ENCODE results near the gene EGFLAM.
"Not testable (repeated sequence)": the region's sequence is repeated elsewhere in the genome, so short reads cannot be mapped to it uniquely, and the experiment has no call there.

Gene EGFLAM

GRCh38 chr5:38379350-38379937 is 121.1 kb downstream of the EGFLAM start:
- DNase-seq, result no peak

- no peak for DNase-seq
These were observed 122.2 kb downstream of the EGFLAM start for GRCh38 chr5:38380537-38380936.

GRCh38 chr5:38381361-38381760 is 123.0 kb downstream of the EGFLAM start:
- no peak for DNase-seq

- DNase-seq, result no peak
These were observed 124.5 kb downstream of the EGFLAM start for GRCh38 chr5:38382898-38383297.

- no peak for DNase-seq
These were observed 125.3 kb downstream of the EGFLAM start for GRCh38 chr5:38383701-38384100.

GRCh38 chr5:38384396-38384795 is 126.0 kb downstream of the EGFLAM start:
- no peak for DNase-seq

GRCh38 chr5:38387161-38387560 is 128.8 kb downstream of the EGFLAM start:
- no peak for DNase-seq

- no peak for DNase-seq
These were observed 135.3 kb downstream of the EGFLAM start for GRCh38 chr5:38393636-38394035.

GRCh38 chr5:38396766-38397165 is 138.4 kb downstream of the EGFLAM start:
- no peak for DNase-seq

- DNase-seq, result no peak
These were observed 142.0 kb downstream of the EGFLAM start for GRCh38 chr5:38400365-38400764.

- DNase-seq, result no peak
These were observed 142.8 kb downstream of the EGFLAM start for GRCh38 chr5:38401145-38401544.

GRCh38 chr5:38403406-38403805 is 145.0 kb downstream of the EGFLAM start:
- DNase-seq, result no peak

- DNase-seq, result no peak
These were observed 145.7 kb downstream of the EGFLAM start for GRCh38 chr5:38403877-38404635.

GRCh38 chr5:38404667-38405276 is 146.4 kb downstream of the EGFLAM start:
- no peak for DNase-seq

- DNase-seq, result no peak
These were observed 150.3 kb downstream of the EGFLAM start for GRCh38 chr5:38408446-38409198.

GRCh38 chr5:38410304-38410990 is 152.1 kb downstream of the EGFLAM start:
- no peak for DNase-seq

GRCh38 chr5:38413696-38414095 is 155.3 kb downstream of the EGFLAM start:
- DNase-seq, result no peak

- no peak for DNase-seq
These were observed 156.0 kb downstream of the EGFLAM start for GRCh38 chr5:38414348-38414747.

GRCh38 chr5:38415772-38416171 is 157.4 kb downstream of the EGFLAM start:
- not testable (repeated sequence) for DNase-seq

GRCh38 chr5:38417658-38418017 is 159.3 kb downstream of the EGFLAM start:
- DNase-seq, result no peak

GRCh38 chr5:38420246-38420645 is 161.9 kb downstream of the EGFLAM start:
- no peak for DNase-seq

GRCh38 chr5:38420691-38421390 is 162.5 kb downstream of the EGFLAM start:
- DNase-seq, result no peak
